ENCODE results near the gene GIMAP5.

DNA sequence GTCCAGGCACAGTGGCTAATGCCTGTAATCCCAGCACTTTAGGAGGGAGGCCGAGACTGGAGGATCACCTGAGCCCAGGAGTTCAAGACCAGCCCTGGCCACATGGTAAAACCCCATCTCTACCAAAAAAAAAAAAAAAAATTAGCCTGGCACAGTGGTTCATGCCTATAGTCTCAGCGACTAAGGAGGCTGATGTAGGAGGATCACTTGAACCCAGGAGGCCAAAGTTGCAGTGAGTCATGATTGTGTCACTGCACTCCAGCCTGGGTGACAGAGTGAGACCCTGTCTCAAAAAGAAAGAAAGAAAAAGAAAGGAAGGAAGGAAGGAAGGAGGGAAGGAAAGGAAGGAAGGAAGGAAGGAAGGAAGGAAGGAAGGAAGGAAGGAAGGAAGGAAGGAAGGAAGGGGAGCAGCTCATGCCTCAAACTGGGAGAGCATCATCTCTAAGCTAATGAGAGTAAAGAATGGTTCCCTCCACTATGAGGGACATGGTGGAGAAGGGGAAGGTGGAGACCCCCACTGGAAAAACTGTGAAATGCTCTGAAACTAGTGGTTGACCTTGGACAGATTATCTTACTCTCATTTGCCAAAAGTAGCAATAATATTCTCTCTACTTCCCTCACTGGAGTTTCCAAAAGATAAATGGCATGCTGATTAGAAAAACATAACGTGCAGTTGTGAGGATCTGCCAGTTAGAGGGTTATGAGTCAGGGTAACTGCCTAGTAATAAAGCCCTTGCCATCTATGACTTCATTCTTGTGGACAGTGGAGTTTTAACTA is 16.8 kb downstream of the GIMAP5 start:
- TF ChIP-seq, protein P1, sequence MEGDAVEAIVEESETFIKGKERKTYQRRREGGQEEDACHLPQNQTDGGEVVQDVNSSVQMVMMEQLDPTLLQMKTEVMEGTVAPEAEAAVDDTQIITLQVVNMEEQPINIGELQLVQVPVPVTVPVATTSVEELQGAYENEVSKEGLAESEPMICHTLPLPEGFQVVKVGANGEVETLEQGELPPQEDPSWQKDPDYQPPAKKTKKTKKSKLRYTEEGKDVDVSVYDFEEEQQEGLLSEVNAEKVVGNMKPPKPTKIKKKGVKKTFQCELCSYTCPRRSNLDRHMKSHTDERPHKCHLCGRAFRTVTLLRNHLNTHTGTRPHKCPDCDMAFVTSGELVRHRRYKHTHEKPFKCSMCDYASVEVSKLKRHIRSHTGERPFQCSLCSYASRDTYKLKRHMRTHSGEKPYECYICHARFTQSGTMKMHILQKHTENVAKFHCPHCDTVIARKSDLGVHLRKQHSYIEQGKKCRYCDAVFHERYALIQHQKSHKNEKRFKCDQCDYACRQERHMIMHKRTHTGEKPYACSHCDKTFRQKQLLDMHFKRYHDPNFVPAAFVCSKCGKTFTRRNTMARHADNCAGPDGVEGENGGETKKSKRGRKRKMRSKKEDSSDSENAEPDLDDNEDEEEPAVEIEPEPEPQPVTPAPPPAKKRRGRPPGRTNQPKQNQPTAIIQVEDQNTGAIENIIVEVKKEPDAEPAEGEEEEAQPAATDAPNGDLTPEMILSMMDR (IDR thresholded peaks at IDR 0.05) = peak; percentile 17 to 29 (median 24)
- no peak for TF ChIP-seq POLR2A (IDR thresholded peaks at IDR 0.05)

Data from right lobe of liver (tissue), 4 donors.